HAP-1 (cell line): Measurements from ENCODE around the gene HOXD13.

Source experiments
- DNase-seq, 2 experiments: peaks; one replicate each; pipeline ENCODE4 v3.0.0-alpha.2; 2016 to 2020; ENCODE audit warnings: low spot score in 2 of 2
- H3K27me3 ChIP-seq: fragments of 250-450 bp; sonication (Bioruptor Pico); 2 replicates; pipeline ENCODE4 v1.5.1; 2020; ENCODE audit warnings: low read depth, mild to moderate bottlenecking, moderate library complexity
- H3K36me3 ChIP-seq: fragments of 250-450 bp; sonication (Bioruptor Pico); replicated peaks from 2 replicates; pipeline ENCODE4 v1.5.1; 2020; ENCODE audit warnings: mild to moderate bottlenecking
- H3K4me1 ChIP-seq: fragments of 250-450 bp; sonication (Bioruptor Pico); 2 replicates; pipeline ENCODE4 v1.5.1; 2020; ENCODE audit warnings: mild to moderate bottlenecking
- H3K4me3 ChIP-seq: fragments of 250-450 bp; sonication (Bioruptor Pico); 2 replicates; pipeline ENCODE4 v1.5.1; 2020; ENCODE audit warnings: mild to moderate bottlenecking, moderate library complexity
- H3K9me3 ChIP-seq: fragments of 250-450 bp; sonication (Bioruptor Pico); 2 replicates; pipeline ENCODE4 v1.5.1; 2020; ENCODE audit warnings: mild to moderate bottlenecking, moderate library complexity
- in situ Hi-C: fragments of 300-500 bp; cut with MboI; formaldehyde crosslinking; loops from 3 replicates; pipeline ENCODE4 v1.14.3; 2020; ENCODE audit warnings: low sequenced_read_pairs, inconsistent platforms, mixed read lengths

The HOXD13 gene

DNA sequence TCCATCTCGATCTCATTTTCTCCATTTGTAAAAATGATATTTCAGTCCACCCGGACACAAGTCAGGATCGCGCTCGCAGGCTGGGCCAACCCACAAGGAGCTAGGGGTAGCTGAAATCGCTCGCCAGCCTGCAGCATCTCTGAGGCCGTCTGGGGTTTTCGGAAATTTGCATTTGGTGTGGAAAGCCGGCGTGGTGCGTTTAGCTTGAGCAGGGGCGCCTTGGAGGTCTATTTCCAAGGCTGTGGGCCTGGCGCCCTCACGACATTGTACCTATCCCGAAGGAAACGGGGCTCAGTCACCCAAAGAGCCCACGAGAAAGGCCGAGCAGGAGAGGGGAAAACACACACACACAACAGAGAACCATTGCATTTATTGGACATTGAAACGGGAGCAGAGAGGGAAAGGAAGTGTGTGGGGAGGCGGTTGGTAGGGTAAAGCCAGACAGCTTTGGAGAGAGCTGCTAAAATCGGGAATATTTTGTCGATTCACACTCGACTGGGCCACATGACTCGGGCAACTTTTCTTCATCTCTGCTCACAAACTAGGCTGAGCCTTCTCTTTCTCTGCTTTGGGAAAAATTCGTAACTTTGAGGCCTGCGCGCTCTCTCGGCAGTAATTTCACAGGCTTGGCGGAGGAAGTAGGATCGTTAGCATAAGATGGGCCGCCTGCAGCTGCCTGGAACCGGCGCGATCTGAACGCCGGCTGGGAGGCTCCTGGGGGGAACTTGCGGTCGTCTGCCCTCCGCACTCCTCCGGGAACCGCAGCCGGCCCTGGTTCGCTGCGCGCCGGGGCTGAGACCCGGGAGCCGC is 35.9 kb downstream of the HOXD13 start:
- no peaks in the 10 kb centered on the region for H3K9me3 ChIP-seq
- no peak overlapping the region for H3K4me3 ChIP-seq
- H3K36me3 ChIP-seq, result no peaks in the 10 kb centered on the region
- in situ Hi-C loops, result loop anchor here (5.0 to 10.0 kb wide), 4 partner anchors 426 to 1026 kb away; no protein-coding TSS in a partner anchor
- H3K27me3 ChIP-seq, result peaks cover 3% of the 10 kb centered on the region; the same call in 1 of the 2 replicates
- H3K4me1 ChIP-seq, result peaks cover 11% of the 10 kb centered on the region; the same call in 1 of the 2 replicates
- DNase-seq, result no peak

DNA sequence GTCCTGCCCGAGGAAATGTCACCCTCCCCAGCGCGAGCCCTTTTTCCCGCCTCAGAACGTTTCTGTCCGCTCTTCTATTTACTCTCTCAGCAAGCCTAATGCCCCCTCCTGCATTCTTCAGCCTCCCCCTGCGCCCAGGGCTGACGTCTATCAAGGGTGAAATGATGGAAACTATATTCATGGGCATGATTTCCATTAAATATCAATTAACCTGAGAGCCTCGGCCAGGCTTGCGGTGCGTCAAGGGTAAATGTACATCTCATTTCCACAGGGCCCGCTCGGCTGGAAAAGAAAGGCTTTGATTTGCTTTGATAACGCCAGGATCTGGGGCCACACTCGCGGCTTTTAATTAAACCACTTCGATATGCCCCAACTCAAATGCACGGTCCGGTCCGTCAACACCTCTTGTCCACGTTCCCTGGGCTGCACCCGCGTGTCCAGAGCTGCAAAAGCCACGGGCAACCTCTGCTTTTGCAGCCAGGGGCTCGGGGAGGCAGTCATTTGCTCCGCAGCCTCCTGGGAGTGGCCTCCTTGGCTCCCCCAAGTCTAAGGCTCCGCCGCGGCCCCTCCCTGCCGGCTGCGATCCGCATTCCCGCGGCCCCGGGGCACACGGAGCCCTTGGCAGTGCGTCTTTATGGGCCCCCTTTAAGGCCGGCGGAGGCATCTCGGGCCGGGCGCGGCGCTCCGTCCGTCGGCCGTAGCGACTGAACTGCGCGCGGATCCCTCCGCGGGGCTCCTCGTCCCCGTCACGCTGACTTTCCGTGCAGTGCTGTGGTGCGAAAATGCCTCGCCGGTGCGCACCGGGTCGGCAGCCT is 36.7 kb downstream of the HOXD13 start, which contains the start of gene HOXD8:
Gene HOXD8 (plus strand): TSS at position 724 of the 815 bp plus-strand sequence. CDS start 662 bp downstream, outside the sequence.
- H3K4me1 ChIP-seq, result peaks cover 11% of the 10 kb centered on the region; the same call in 1 of the 2 replicates
- peak in 1 of 2 experiments; percentile 83 for DNase-seq
- in situ Hi-C loops, result loop anchor here (5.0 to 10.0 kb wide), 4 partner anchors 426 to 1026 kb away; no protein-coding TSS in a partner anchor
- H3K36me3 ChIP-seq, result no peaks in the 10 kb centered on the region
- no peaks in the 10 kb centered on the region for H3K27me3 ChIP-seq
- no peaks in the 10 kb centered on the region for H3K9me3 ChIP-seq
- peak within 1 kb of the TSS; percentile 42 for H3K4me3 ChIP-seq

DNA sequence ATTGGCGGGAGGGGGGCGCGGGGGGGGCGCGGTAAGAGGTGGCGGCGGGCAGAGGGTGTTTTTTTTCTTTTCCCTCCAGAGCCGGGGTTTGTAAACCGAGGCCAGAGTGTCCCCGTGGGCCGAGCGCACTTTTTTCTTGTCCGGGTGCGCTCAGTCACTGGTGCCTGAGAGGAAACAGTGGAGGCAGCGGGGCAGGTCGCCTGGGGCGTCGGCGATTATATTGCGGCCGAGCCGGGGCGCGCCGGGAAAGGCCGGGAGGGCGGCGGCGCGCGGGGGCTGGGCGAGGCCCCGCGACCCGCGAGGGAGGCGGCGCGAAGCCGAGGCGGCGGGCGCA is 37.3 kb downstream of the HOXD13 start:
- H3K36me3 ChIP-seq, result no peaks in the 10 kb centered on the region
- peak in 1 of 2 experiments; percentile 59 for DNase-seq
- H3K4me3 ChIP-seq, result peak overlapping the region; percentile 30
- H3K9me3 ChIP-seq, result no peaks in the 10 kb centered on the region
- in situ Hi-C loops, result loop anchor here (5.0 to 10.0 kb wide), 4 partner anchors 425 to 1025 kb away; no protein-coding TSS in a partner anchor
- no peaks in the 10 kb centered on the region for H3K27me3 ChIP-seq
- H3K4me1 ChIP-seq, result peaks cover 11% of the 10 kb centered on the region

DNA sequence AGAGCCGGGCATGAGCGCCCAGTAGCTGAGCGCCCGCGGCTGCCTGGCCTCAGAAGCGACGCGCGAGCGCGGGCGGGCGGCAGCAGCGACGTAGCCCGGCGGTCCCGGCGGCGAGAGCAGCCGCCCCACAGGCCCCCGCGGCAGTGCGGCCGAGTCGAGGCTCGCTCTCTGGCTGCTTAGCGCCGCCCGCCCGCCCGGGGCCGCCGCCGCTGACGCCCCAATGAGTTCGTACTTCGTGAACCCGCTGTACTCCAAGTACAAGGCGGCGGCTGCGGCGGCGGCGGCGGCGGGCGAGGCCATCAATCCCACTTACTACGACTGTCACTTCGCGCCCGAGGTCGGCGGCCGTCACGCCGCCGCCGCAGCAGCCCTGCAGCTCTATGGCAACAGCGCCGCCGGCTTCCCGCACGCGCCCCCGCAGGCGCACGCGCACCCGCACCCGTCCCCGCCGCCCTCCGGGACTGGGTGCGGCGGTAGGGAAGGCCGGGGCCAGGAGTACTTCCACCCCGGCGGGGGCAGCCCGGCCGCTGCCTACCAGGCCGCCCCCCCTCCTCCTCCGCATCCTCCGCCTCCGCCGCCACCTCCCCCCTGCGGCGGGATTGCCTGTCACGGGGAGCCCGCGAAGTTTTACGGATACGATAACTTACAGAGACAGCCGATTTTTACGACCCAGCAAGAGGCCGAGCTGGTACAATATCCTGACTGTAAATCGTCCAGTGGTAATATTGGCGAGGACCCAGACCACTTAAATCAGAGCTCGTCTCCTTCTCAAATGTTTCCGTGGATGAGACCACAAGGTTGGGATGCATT is 37.8 kb downstream of the HOXD13 start:
- Histone ChIP-seq H3K27me3 (no peaks in the 10 kb centered on the region), H3K4me1 (peaks cover 17% of the 10 kb centered on the region), H3K9me3 (no peaks in the 10 kb centered on the region), H3K36me3 (no peaks in the 10 kb centered on the region), H3K4me3 (peak overlapping the region; percentile 42)
- peak in 1 of 2 experiments; percentile 68 for DNase-seq
- in situ Hi-C loops, result no loop called here

DNA sequence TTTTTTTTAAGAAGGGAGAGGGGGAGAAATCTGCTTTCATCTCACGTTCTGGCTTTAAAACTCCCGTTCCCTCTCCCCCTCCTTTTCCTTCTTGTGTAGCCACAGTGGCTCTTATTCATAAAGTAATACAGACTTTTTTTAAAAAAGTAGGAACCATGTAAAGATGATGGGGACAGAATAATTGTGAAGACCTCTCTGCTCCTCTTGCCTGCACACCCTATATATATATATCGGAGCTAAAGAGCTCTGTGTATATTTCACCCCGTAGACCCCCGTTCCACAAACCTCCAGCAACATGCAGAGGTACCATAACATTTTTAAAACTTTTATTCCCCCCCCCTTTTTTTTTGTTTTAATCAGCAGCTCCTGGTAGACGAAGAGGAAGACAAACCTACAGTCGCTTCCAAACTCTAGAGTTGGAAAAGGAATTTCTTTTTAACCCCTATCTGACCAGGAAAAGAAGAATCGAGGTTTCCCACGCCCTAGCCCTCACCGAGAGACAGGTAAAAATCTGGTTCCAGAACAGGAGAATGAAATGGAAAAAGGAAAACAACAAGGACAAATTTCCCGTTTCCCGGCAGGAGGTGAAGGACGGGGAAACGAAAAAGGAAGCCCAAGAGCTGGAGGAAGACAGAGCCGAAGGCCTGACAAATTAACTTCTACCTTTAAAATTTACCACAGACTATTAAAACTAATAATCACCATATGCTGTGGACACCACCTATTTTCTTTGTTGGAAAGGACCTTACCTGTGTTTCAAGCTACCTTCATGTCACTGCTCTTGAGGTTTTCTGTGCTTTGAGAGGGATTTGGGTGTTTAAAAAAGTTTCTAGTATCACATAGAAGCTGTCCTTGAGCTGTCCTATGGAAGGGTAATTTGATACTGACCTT is 38.7 kb downstream of the HOXD13 start:
- Histone ChIP-seq H3K36me3 (no peaks in the 10 kb centered on the region), H3K9me3 (no peaks in the 10 kb centered on the region), H3K4me1 (peaks cover 22% of the 10 kb centered on the region), H3K4me3 (peak overlapping the region; percentile 42), H3K27me3 (no peaks in the 10 kb centered on the region)
- in situ Hi-C loops, result no loop called here
- no peak for DNase-seq

DNA sequence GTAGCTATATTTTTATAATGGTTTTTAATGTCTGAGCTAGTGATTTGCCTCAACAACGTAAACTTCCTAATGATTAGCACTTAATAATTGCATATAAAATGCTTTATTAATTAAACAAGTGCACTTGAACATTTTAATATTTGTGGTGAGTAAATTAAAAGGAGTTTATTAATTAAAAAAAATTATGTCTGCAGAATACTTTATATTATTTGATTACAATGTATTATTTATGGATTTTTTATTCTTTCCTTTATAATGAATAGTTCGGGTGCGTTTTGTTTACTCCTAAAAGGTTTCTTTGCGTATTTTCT is 39.3 kb downstream of the HOXD13 start:
- H3K36me3 ChIP-seq, result no peaks in the 10 kb centered on the region
- no peaks in the 10 kb centered on the region for H3K27me3 ChIP-seq
- in situ Hi-C loops, result no loop called here
- no peak for DNase-seq
- H3K4me3 ChIP-seq, result no peak overlapping the region; the same call in 1 of the 2 replicates
- no peaks in the 10 kb centered on the region for H3K9me3 ChIP-seq
- peaks cover 22% of the 10 kb centered on the region for H3K4me1 ChIP-seq

DNA sequence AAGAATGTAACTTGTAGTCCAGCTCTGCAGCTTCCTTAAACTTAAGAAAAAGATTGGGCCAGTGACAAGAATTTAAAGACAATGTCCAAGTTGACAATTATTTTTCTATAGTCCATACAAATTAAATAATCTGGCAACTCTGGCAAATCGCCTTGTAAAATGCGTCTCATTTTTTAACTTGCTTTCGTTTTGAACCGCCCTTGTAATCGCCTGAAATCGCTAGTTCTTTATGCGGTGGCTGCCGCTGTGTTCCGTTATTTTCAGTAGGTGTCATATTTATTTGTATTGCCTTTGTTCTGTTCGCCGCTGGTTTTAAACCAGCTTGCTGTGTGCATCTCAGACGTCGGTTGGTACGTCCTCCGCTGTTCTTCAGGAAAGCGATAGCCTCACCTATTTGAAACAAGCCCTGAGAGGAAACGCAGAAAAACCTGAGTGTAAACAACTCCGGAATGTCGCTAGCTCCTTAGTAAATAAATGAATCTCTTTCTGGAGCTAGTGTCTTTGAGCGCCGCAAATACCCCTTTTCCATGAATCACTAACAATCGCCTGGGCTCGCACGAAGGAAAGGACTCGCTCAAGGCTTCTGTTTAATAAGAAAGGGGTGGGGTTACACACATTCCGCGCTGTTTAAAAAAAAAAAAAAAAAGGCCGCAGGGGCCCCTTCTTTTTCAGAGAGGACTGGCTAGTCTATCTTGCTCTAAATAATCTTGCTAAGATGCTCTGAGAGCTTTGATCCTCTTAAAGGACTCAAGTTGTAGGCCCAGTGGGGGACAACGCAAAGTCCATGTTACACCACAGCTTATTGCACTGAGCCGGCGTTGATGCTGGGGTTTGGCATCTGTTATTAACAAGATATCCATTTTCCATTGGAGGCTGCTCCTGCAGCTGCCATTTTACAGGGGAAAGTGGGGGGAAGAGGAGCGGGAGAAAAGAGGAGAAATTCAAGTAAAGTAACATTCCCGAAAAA is 40.0 kb downstream of the HOXD13 start:
- no peaks in the 10 kb centered on the region for H3K27me3 ChIP-seq
- in situ Hi-C loops, result no loop called here
- H3K36me3 ChIP-seq, result no peaks in the 10 kb centered on the region
- H3K4me3 ChIP-seq, result peak overlapping the region; percentile 13
- peaks cover 22% of the 10 kb centered on the region for H3K4me1 ChIP-seq
- no peak for DNase-seq
- H3K9me3 ChIP-seq, result no peaks in the 10 kb centered on the region

DNA sequence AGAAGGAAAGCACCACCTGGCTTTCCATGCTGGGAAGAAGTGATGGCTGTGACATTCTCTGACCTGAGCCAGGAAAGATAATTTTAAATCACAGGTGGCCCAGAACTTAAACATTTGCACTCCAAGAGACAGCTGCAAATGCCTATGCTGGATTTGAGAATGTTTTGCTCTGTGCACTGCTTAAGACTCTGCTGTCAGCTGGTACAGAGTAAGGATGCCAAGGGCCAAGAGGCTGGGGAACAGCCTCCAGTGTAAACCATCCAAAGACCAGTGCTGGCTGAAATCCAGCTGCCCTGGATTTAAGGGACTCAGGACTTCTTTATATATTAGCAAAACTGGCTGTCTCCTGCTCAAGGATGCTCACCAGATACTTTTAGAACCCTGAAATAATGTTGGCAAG is 40.9 kb downstream of the HOXD13 start:
- no peak for DNase-seq
- no peaks in the 10 kb centered on the region for H3K36me3 ChIP-seq
- H3K4me1 ChIP-seq, result peaks cover 27% of the 10 kb centered on the region
- H3K27me3 ChIP-seq, result no peaks in the 10 kb centered on the region
- H3K9me3 ChIP-seq, result no peaks in the 10 kb centered on the region
- no peak overlapping the region for H3K4me3 ChIP-seq
- in situ Hi-C loops, result no loop called here

DNA sequence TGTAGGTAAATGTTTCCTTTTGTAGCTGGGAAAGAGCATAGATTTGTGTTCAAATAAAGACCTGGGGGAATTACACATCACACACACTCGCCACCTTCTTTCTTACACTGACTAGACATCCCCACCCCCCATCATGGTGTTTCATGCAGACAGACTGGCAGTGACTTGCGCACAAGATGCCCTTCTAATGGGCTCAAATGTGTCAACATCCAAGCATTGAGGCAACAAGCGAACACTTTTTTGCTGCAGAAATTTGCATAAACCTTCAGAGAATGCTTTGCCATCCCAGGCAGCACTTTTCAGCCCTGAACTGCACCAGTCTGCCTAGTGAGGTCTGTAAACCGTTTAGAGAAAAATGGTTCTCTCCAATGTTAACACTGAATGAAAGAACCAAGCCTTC is 41.5 kb downstream of the HOXD13 start:
- Histone ChIP-seq H3K36me3 (no peaks in the 10 kb centered on the region), H3K27me3 (no peaks in the 10 kb centered on the region), H3K4me3 (no peak overlapping the region), H3K4me1 (peaks cover 28% of the 10 kb centered on the region), H3K9me3 (no peaks in the 10 kb centered on the region)
- no peak for DNase-seq
- in situ Hi-C loops, result no loop called here

DNA sequence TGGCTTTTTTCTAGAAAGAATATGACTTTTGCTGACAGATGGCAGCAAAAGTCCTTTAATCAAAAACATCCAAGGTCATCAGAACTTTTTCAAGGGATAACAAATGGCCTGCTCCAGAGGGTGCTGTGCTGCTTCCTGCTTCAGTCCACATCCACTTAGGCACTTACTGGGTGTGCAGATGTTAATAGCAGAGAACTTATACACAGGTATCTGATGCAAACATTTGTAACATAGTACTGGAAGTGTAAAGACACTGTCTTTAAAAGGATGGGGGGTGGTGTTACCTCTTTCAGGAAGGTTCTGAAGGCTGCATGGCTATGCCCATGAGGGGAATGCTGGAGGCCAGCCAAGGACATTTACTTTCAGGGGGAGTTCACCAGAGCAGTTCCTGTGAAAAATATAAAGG is 42.5 kb downstream of the HOXD13 start:
- no peak overlapping the region for H3K4me3 ChIP-seq

DNA sequence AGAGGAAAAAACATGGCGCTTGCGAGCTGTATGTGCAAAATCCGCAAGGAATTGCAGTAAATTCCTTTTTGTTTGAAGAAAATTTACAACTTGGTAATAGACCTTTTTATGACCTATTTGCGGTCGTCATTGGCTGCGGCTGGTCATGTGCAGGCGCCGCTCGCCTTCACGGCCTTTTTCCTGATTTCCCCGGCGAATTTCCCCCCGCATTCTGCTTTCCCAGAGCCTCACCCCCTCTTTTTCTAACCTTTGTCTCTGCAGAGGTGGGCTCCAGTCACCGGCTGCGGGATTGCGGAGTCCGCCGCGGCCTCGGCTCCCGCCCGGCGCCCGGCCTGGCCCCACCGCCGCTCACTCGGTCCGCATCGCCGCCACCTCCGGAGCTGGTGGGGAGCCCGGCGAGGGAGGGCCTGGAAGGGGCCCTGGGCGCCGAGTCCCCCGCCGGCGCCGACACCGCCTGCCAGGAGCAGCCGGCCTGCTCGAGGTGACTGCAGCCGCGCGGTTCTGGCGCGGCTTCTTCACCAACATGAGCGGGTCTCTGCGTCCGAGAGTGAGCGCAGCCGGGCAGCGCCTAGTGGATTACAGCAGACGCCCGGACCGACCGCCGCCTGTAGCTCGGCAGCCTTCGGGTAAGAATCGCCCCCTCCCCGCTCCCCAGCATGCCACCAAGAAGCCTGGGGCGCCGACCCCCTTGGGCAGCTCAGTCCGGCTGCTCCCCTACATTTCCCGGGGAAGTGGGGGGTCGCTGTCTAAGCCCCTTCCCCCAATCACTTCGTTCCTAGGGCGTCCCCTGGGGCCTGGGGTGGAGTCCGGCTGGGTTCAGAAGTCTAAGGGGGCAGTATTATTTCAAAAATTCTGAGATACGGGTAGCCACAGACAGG is 44.1 kb downstream of the HOXD13 start:
- no peaks in the 10 kb centered on the region for H3K27me3 ChIP-seq
- in situ Hi-C loops, result loop anchor here (5.0 kb wide), 1 partner anchor 321 kb away; no protein-coding TSS in a partner anchor
- H3K4me1 ChIP-seq, result peaks cover 26% of the 10 kb centered on the region
- H3K36me3 ChIP-seq, result no peaks in the 10 kb centered on the region
- DNase-seq, result peak; percentile 66 to 68
- H3K9me3 ChIP-seq, result no peaks in the 10 kb centered on the region
- peak overlapping the region; percentile 64 for H3K4me3 ChIP-seq

More for the DNA sequence above, 42.5 kb downstream of the HOXD13 start:
- peak in 1 of 2 experiments; percentile 41 for DNase-seq
- Histone ChIP-seq H3K27me3 (no peaks in the 10 kb centered on the region), H3K4me1 (peaks cover 24% of the 10 kb centered on the region), H3K36me3 (no peaks in the 10 kb centered on the region), H3K9me3 (no peaks in the 10 kb centered on the region)
- in situ Hi-C loops, result loop anchor here (5.0 kb wide), 1 partner anchor 322 kb away; no protein-coding TSS in a partner anchor
